Chondrocyte (in vitro differentiated cells): ENCODE data around the gene ARID1A. TPM values are rescaled to one million over a fixed set of nuclear protein-coding genes. Genes with fewer than 3 reads are reported as not detected.
"Not testable (repeated sequence)": the region's sequence is repeated elsewhere in the genome, so short reads cannot be mapped to it uniquely, and the experiment has no call there.

ENCODE experiments used
- DNase-seq: peaks from one replicate; pipeline ENCODE4 v3.0.0; 2021; ENCODE audit warnings: mixed read lengths, low spot score
- H3K27ac Mint-ChIP-seq: one replicate; pipeline ENCODE4 v1.8.0; 2021; ENCODE audit warnings: mild to moderate bottlenecking, moderate library complexity, mixed read lengths; ENCODE audit not compliant: unreplicated experiment
- H3K27me3 Mint-ChIP-seq: 2 replicates; pipeline ENCODE4 v1.8.0; 2021; ENCODE audit warnings: low read depth, mixed read lengths
- H3K36me3 Mint-ChIP-seq: 2 replicates; pipeline ENCODE4 v1.8.0; 2021; ENCODE audit warnings: low read depth, mixed read lengths
- H3K4me1 Mint-ChIP-seq: 2 replicates; pipeline ENCODE4 v1.8.0; 2021; ENCODE audit warnings: low read depth, mild to moderate bottlenecking, mixed read lengths
- H3K4me3 Mint-ChIP-seq: one replicate; pipeline ENCODE4 v1.8.0; 2021; ENCODE audit warnings: mild to moderate bottlenecking, moderate library complexity, mixed read lengths; ENCODE audit not compliant: unreplicated experiment
- H3K9me3 Mint-ChIP-seq: 2 replicates; pipeline ENCODE4 v1.8.0; 2021; ENCODE audit warnings: low read depth, mixed read lengths
- CTCF ChIP-seq: fragments of 200-600 bp; sonication (generic); IDR thresholded peaks from 2 replicates; pipeline ENCODE4 v1.5.0; 2021; ENCODE audit warnings: antibody characterized with exemption, mild to moderate bottlenecking, moderate library complexity
- long read RNA-seq: library from polyadenylated mRNA; stranded (forward); transcript quantifications from one replicate; pipeline ENCODE4 v2.0.0, GENCODE V29; 2021
- total RNA-seq: library from RNA; stranded (reverse); gene quantifications from 3 replicates; pipeline ENCODE4 v1.2.1, GENCODE V29; 2021

The ARID1A gene
- total RNA-seq = 56.1 to 59.5 TPM (median 57.2 TPM) in 3 replicates
- long read RNA-seq, full-length matches to known transcripts = 13 of 46 reads
- long read RNA-seq, partial matches to known transcripts = 32 of 46 reads
- long read RNA-seq, other reads (novel, unspliced or antisense) = 1 of 46 reads

GRCh38 chr1:26695356-26696118 is at the start of gene ARID1A:
TSS of gene ARID1A (plus strand) at chr1:26696015. CDS start at chr1:26696404, 389 bp downstream.
- Mint-ChIP-seq H3K4me1 (peaks cover 34% of the 10 kb centered on the region), H3K4me3 (peak within 1 kb of the TSS; percentile 71), H3K9me3 (no peaks in the 10 kb centered on the region), H3K27me3 (no peaks in the 10 kb centered on the region), H3K27ac (peak within 1 kb of the TSS; percentile 98), H3K36me3 (no peaks in the 10 kb centered on the region)
- peak; percentile 32 for TF ChIP-seq CTCF
- DNase-seq = peak; percentile 97

- H3K36me3 Mint-ChIP-seq = no peaks in the 10 kb centered on the region
- H3K4me1 Mint-ChIP-seq = peaks cover 8% of the 10 kb centered on the region
- no peaks in the 10 kb centered on the region for H3K9me3 Mint-ChIP-seq
- no peaks in the 10 kb centered on the region for H3K27me3 Mint-ChIP-seq
- H3K4me3 Mint-ChIP-seq = no peak overlapping the region
- no peak overlapping the region for H3K27ac Mint-ChIP-seq
- TF ChIP-seq CTCF = no peak
- no peak for DNase-seq
Measured at GRCh38 chr1:26664802-26665201, 31.0 kb upstream of the ARID1A start.

- no peak for DNase-seq
- no peaks in the 10 kb centered on the region for H3K36me3 Mint-ChIP-seq
- H3K27me3 Mint-ChIP-seq = no peaks in the 10 kb centered on the region
- H3K4me1 Mint-ChIP-seq = peaks cover 8% of the 10 kb centered on the region
- no peaks in the 10 kb centered on the region for H3K9me3 Mint-ChIP-seq
- H3K4me3 Mint-ChIP-seq = no peak overlapping the region
- TF ChIP-seq CTCF = no peak
- H3K27ac Mint-ChIP-seq = no peak overlapping the region
Measured at GRCh38 chr1:26666855-26667254, 29.0 kb upstream of the ARID1A start.

- H3K27me3 Mint-ChIP-seq, H3K4me3 Mint-ChIP-seq, H3K9me3 Mint-ChIP-seq, H3K4me1 Mint-ChIP-seq, DNase-seq, H3K36me3 Mint-ChIP-seq: not testable (repeated sequence)
- peak overlapping the region; percentile 5 for H3K27ac Mint-ChIP-seq
Measured at GRCh38 chr1:26668106-26668786, 27.6 kb upstream of the ARID1A start.

GRCh38 chr1:26677306-26678115 is 18.3 kb upstream of the ARID1A start:
- Mint-ChIP-seq H3K27ac (no peak overlapping the region), H3K9me3 (no peaks in the 10 kb centered on the region), H3K4me1 (peaks cover 9% of the 10 kb centered on the region), H3K4me3 (peak overlapping the region; percentile 10), H3K27me3 (peaks cover 2% of the 10 kb centered on the region), H3K36me3 (no peaks in the 10 kb centered on the region)
- no peak for DNase-seq
- peak; percentile 80 for TF ChIP-seq CTCF
